ENCODE measurements around the gene WIPF3.

Gene WIPF3

GRCh38 chr7:29919790-29920189 is 113.5 kb downstream of the WIPF3 start:
- no peak for DNase-seq

- DNase-seq: no peak
These were observed 114.2 kb downstream of the WIPF3 start for GRCh38 chr7:29920491-29920890.

GRCh38 chr7:29921404-29922010 is 115.2 kb downstream of the WIPF3 start:
- no peak for DNase-seq

GRCh38 chr7:29922921-29923700 is 116.8 kb downstream of the WIPF3 start:
- DNase-seq: no peak

GRCh38 chr7:29924006-29924405 is 117.7 kb downstream of the WIPF3 start:
- DNase-seq: no peak

GRCh38 chr7:29924684-29925083 is 118.4 kb downstream of the WIPF3 start:
- DNase-seq: no peak

- no peak for DNase-seq
These were observed 119.9 kb downstream of the WIPF3 start for GRCh38 chr7:29926216-29926615.

- no peak for DNase-seq
These were observed 120.4 kb downstream of the WIPF3 start for GRCh38 chr7:29926741-29927140.

GRCh38 chr7:29929018-29929807 is 122.9 kb downstream of the WIPF3 start:
- DNase-seq: no peak

- no peak for DNase-seq
These were observed 128.8 kb downstream of the WIPF3 start for GRCh38 chr7:29935111-29935510.

GRCh38 chr7:29937132-29937531 is 130.8 kb downstream of the WIPF3 start:
- DNase-seq: no peak

- no peak for DNase-seq
These were observed 133.9 kb downstream of the WIPF3 start for GRCh38 chr7:29940199-29940598.

- DNase-seq: no peak
These were observed 139.0 kb downstream of the WIPF3 start for GRCh38 chr7:29945259-29945809.

GRCh38 chr7:29946428-29947186 is 140.3 kb downstream of the WIPF3 start:
- DNase-seq: no peak

- no peak for DNase-seq
These were observed 142.3 kb downstream of the WIPF3 start for GRCh38 chr7:29948587-29948986.

- DNase-seq: no peak
These were observed 144.2 kb downstream of the WIPF3 start for GRCh38 chr7:29950480-29950879.

- no peak for DNase-seq
These were observed 144.9 kb downstream of the WIPF3 start for GRCh38 chr7:29951206-29951605.

GRCh38 chr7:29953726-29954347 is 147.5 kb downstream of the WIPF3 start:
- no peak for DNase-seq

- peak; percentile 30 for DNase-seq
These were observed 148.9 kb downstream of the WIPF3 start for GRCh38 chr7:29955075-29955792.

GRCh38 chr7:29955799-29956486 is 149.6 kb downstream of the WIPF3 start:
- no peak for DNase-seq

- no peak for DNase-seq
These were observed 150.2 kb downstream of the WIPF3 start for GRCh38 chr7:29956487-29956836.
